ENCODE results near the gene CD8A.

Gene CD8A

DNA sequence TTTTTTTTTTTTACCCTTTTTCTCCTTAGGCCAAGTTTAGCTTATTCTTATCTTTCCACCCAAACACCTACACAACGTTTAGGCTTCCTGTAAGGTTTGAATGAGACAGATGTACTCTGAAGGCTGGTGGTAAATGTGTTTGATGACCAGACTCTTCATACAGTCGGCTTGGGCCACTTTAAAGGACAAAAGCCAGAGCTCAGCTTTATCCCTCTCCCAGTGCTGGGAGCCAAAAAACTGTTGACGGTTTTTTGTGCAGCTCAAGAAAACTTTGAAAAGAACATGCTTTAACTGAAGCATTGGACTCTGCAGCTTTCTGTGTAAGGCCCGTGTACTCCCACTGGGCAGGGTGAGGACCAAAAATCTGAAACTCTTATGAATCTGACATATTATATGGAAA lies 15.4 kb downstream of the CD8A start:
- Mint-ChIP-seq H3K4me3 (no peak overlapping the region), H3K36me3 (ENCODE audit: low read depth) (peaks cover 47% of the 10 kb centered on the region)
- TF ChIP-seq CTCF (IDR thresholded peaks at IDR 0.05; ENCODE audit: unreplicated experiment in 3 of 3) = no peak

GRCh38 chr2:86774862-86775261 lies 15.9 kb downstream of the CD8A start:
- no peak overlapping the region for H3K4me3 Mint-ChIP-seq
- no peaks in the 10 kb centered on the region for H3K27me3 Mint-ChIP-seq (ENCODE audit: low read depth)
- TF ChIP-seq CTCF (IDR thresholded peaks at IDR 0.05; ENCODE audit: unreplicated experiment in 3 of 3) = no peak
- H3K9me3 Mint-ChIP-seq = no peaks in the 10 kb centered on the region
- peaks cover 50% of the 10 kb centered on the region for H3K36me3 Mint-ChIP-seq (ENCODE audit: low read depth)
- no peaks in the 10 kb centered on the region for H3K4me1 Mint-ChIP-seq
- H3K27ac Mint-ChIP-seq = no peak overlapping the region

More for the DNA sequence above, 15.4 kb downstream of the CD8A start:
- no peak overlapping the region for H3K27ac Mint-ChIP-seq
- H3K27me3 Mint-ChIP-seq (ENCODE audit: low read depth) = peaks cover under 1% of the 10 kb centered on the region
- H3K4me1 Mint-ChIP-seq = no peaks in the 10 kb centered on the region
- no peaks in the 10 kb centered on the region for H3K9me3 Mint-ChIP-seq

- no peaks in the 10 kb centered on the region for H3K27me3 Mint-ChIP-seq (ENCODE audit: low read depth)
- no peaks in the 10 kb centered on the region for H3K4me1 Mint-ChIP-seq
- H3K27ac Mint-ChIP-seq = no peak overlapping the region
Measured at GRCh38 chr2:86772611-86773010, 18.1 kb downstream of the CD8A start.

GRCh38 chr2:86770816-86771301 lies 19.9 kb downstream of the CD8A start:
- H3K27ac Mint-ChIP-seq = no peak overlapping the region
- peaks cover 59% of the 10 kb centered on the region for H3K36me3 Mint-ChIP-seq (ENCODE audit: low read depth)
- no peak for TF ChIP-seq CTCF (IDR thresholded peaks at IDR 0.05; ENCODE audit: unreplicated experiment in 3 of 3)
- H3K27me3 Mint-ChIP-seq (ENCODE audit: low read depth) = no peaks in the 10 kb centered on the region
- H3K4me1 Mint-ChIP-seq = no peaks in the 10 kb centered on the region
- H3K9me3 Mint-ChIP-seq = no peaks in the 10 kb centered on the region
- H3K4me3 Mint-ChIP-seq = no peak overlapping the region

More at GRCh38 chr2:86772611-86773010, 18.1 kb downstream of the CD8A start:
- Mint-ChIP-seq H3K9me3 (no peaks in the 10 kb centered on the region), H3K4me3 (no peak overlapping the region), H3K36me3 (ENCODE audit: low read depth) (peaks cover 61% of the 10 kb centered on the region)
- no peak for TF ChIP-seq CTCF (IDR thresholded peaks at IDR 0.05; ENCODE audit: unreplicated experiment in 3 of 3)

GRCh38 chr2:86769838-86770237 lies 20.9 kb downstream of the CD8A start:
- Mint-ChIP-seq H3K27ac (peak overlapping the region in 1 of 3 experiments; percentile 8), H3K27me3 (ENCODE audit: low read depth) (no peaks in the 10 kb centered on the region), H3K4me3 (no peak overlapping the region), H3K36me3 (ENCODE audit: low read depth) (peaks cover 60% of the 10 kb centered on the region), H3K4me1 (peaks cover 1% of the 10 kb centered on the region), H3K9me3 (no peaks in the 10 kb centered on the region)
- no peak for TF ChIP-seq CTCF (IDR thresholded peaks at IDR 0.05; ENCODE audit: unreplicated experiment in 3 of 3)

DNA sequence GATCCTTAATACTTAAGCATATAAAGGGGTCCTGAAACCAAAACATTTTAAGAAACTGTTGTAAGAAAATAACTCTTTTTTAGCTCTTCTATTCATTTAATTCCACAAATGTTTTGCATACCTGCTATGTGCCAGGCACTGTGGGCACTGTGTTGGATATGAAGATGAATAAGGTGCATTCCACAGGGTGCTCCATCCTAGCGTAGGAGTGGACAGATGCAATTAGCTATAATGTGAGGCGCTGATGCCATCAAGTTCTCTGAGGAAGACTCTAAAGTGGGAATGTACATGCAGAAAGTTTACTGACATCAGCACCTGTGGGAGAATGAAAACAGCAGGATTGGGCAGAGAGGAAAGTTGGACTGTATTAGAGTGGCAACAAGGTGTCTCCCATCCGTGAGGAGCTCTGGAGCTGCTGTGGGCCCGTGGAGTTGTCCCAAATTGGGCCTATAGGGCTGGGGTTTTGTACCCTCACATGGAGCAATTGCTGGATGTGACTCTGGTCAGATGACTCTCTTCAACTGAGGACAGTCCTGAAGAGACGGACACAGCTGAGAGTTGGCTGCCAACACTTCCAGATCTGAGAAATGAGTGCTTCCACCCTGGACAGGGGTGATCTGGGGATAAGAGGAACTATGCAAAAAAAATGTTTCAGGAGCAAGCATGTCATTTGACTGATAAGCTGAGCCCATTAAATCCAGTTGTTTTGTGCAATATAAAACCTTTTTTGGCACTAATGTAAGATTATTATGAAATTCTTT lies 22.3 kb downstream of the CD8A start:
- peaks cover 6% of the 10 kb centered on the region for H3K4me1 Mint-ChIP-seq
- no peak overlapping the region for H3K4me3 Mint-ChIP-seq
- H3K27ac Mint-ChIP-seq = peak overlapping the region; percentile 21 to 75 (median 50)
- H3K27me3 Mint-ChIP-seq (ENCODE audit: low read depth) = no peaks in the 10 kb centered on the region
- no peak for TF ChIP-seq CTCF (IDR thresholded peaks at IDR 0.05; ENCODE audit: unreplicated experiment in 3 of 3)
- peaks cover 48% of the 10 kb centered on the region for H3K36me3 Mint-ChIP-seq (ENCODE audit: low read depth)
- H3K9me3 Mint-ChIP-seq = no peaks in the 10 kb centered on the region
